HG03460 (cell line): Measurements from ENCODE around the gene CYBRD1.

Experiments
- ATAC-seq: cut with Tn5 transposase; IDR thresholded peaks from one replicate; pipeline ENCODE4 v1.9.1; 2021; ENCODE audit not compliant: unreplicated experiment

Gene CYBRD1

GRCh38 chr2:171595896-171596295 lies 73.6 kb downstream of the CYBRD1 start:
- no peak for ATAC-seq

GRCh38 chr2:171598713-171599319 lies 76.5 kb downstream of the CYBRD1 start:
- ATAC-seq = no peak

GRCh38 chr2:171600126-171600525 lies 77.9 kb downstream of the CYBRD1 start:
- ATAC-seq = no peak

- ATAC-seq = no peak
Measured at GRCh38 chr2:171602352-171602751, 80.1 kb downstream of the CYBRD1 start.
